Bladder microvascular endothelial cell (primary cell): ENCODE measurements around the gene JOSD1. TPM values are rescaled to one million over a fixed set of nuclear protein-coding genes. Genes with fewer than 3 reads are reported as not detected.

Experiments
- total RNA-seq: library from RNA; depleted of rRNA; stranded (reverse); fragments of >200 nt; gene quantifications from 2 replicates; pipeline ENCODE4 v1.2.3, GENCODE V29; 2014

JOSD1 gene
- total RNA-seq: 57.3 and 73.9 TPM in 2 replicates

DNA sequence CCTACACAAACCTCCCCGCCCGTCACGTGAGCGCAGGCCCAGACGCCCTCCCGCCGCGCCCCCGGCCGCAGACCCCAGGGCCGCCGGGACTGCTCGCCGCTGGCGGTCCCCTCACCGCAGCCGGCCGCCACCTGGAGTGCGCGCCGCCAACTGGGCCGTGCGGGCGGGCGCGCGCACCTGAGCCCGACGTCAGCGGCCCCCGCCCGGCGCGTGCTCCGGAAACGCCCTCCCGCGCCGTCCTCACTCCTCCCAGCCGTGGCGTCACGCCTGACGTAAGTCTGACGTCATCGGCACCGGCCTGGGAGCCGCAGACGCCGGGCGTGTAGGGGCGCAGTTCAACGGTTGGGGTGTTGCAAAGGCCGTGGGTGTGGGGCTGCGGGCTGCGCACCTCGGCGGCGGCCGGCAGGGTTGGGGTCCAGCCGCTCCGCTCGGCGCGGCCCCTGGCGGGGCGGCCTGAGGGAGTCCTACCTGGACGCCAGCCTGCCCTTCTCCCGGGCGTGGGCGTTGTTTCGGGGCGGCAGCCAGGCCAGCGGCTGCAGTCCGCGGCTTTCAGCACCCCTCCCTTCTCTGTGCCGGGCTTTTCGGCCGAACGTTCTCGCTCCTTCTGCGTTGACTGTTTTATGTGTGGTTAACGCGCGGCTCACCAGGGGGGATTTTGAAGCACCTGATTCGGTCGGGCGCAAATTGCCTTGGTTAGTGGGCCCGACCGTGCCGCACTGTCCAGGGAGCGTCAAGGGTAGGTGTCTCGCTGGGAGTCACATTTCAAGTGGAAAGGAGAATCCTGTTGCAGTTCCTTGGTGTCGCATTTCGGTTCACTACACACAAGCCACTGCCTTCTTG, at the start of gene JOSD1:
JOSD1 (minus strand) TSS at position 155 of the 840 bp plus-strand sequence. CDS start 956 bp downstream, outside the sequence.

DNA sequence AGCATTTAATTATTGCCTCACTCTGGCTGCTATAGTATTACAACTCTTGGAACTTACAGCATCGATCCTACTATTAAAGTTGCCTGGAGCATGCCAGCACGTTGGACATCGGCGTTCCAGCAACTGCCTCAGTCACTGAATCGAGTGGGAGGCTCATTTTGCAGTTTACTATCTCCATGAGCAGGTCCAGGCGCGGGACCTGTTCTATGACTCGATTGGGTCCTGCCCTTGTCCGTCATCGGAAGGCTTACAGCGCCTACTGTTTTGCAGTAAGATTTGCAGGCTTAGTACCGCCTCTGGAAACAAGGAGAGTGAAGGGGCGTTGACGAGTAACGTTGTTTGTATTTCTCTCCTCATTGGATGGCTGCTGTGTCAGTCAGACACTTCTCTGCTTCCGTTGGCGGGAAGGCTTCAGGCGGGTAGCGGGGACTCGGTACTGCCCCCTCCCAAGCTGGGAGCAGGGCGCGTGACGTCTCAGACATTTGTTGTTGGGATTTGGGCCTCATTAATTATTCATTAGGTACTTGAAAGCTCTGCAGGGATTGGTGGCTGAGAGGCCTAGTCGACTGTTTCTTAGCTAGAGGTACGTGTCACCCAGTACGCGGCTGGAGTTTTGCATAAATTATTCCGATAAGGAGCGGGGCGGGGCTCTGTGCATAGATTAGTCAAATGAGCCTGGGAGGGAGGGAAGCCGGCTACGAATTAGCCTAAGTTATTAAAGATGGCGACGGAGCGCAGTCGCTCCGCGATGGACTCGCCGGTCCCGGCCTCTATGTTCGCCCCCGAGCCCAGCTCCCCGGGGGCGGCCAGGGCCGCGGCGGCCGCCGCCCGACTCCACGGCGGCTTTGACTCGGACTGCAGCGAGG, 4.7 kb upstream of the JOSD1 start, which contains the start of gene GTPBP1:
GTPBP1 (plus strand) TSS at position 710 of the 866 bp plus-strand sequence; CDS start at position 722, 12 bp downstream.

DNA sequence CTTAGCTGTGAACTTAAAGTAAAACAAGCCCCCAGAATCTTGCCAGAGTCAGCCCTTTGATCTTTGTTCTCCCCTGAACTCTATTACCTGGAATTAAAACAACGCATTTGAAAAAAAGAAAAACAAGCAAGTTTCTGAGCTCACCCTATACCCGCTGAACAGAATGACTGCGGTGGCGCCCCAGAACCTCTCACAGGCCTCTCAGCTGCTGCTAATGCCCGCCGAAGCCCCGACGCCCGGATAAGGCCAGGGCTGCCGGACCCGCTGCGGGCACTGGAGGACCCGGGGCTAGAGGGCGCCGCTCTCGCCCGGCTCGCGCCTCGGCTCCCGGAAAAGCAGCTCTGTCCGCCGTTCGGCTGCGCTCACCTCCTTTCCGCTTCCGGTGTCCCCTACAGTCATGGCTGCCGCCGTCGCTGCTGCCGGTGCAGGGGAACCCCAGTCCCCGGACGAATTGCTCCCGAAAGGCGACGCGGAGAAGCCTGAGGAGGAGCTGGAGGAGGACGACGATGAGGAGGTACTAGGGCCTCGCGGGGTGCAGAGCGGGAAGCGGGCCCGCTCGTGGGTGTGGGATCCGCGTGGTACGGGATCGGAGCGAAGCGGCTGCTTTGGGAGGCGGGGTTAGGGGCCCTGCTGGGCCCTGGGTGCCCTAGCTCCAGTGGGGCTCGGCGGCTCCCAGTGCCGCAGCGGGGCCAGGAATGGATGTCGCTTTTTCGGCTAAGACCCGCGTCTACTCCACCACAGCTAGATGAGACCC, 19.0 kb downstream of the JOSD1 start, which contains the start of gene TOMM22:
TOMM22 (plus strand) TSS at position 376 of the 754 bp plus-strand sequence; CDS start at position 398, 22 bp downstream.

DNA sequence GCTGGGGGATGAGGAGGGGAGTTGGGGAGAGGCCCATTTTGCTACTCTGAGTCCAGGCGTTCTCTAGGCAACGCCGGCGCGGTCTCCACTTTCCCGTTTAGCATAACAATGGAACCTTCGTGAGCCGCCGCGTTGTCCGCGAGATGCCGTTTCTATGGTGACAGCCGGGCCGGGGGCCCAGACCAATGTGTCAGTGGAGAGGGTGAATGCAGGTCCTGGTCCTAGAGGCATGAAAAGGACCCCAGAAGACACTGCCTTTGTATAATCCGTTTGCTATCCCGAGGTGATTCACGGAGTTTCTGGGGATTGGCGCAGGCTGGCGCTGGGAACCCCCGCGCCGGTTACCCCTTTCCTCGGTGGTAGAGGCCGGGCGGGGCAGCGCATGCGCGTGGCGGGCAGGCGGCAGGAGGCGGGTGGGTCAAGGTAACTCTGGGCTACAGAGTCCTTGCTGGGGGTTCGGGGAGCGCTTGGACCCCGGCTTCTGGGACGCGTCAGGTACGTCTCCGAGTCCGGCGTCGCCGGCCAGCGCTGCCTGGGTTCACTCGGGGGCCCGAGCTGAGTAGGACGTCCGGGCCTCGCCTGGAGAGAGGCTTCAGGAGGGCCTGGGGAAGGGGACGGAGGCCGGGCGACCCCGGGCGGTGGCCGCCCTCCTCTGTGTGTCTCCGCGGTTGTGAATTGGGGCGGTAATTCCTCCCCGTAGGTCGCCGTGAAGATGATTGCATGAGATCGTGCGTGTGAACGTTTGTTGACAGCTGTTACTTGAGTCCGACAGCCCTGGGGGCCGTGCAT, 44.3 kb downstream of the JOSD1 start, which contains the start of the genes CBY1 and FAM227A:
CBY1 (plus strand) TSS at position 383 of the 789 bp plus-strand sequence. CDS start 11,417 bp downstream, outside the sequence.
FAM227A (minus strand) TSS at position 137 of the 789 bp plus-strand sequence. CDS start 6,224 bp downstream, outside the sequence.

Other genes with a start within 250 kb of the JOSD1 start
- gene KCNJ4, start 245.7 kb downstream of the JOSD1 start, total RNA-seq: not detected in 2 replicates
- 16.7 and 27.7 TPM in 2 replicates for gene KDELR3, start 232.8 kb downstream of the JOSD1 start, total RNA-seq
- 465 and 497 TPM in 2 replicates for gene DDX17, start 194.6 kb downstream of the JOSD1 start, total RNA-seq
- gene DMC1, start 130.8 kb downstream of the JOSD1 start, total RNA-seq: 0.69 and 1.5 TPM in 2 replicates
- 0.16 and 0.69 TPM in 2 replicates for gene FAM227A, start 44.6 kb downstream of the JOSD1 start, total RNA-seq
- 13.0 and 19.5 TPM in 2 replicates for gene CBY1, start 44.3 kb downstream of the JOSD1 start, total RNA-seq
- gene TOMM22, start 19.0 kb downstream of the JOSD1 start, total RNA-seq: 48.4 and 57.1 TPM in 2 replicates
- gene GTPBP1, start 5.0 kb upstream of the JOSD1 start, total RNA-seq: 16.5 and 63.8 TPM in 2 replicates
- 105 and 173 TPM in 2 replicates for gene SUN2, start 55.1 kb upstream of the JOSD1 start, total RNA-seq
- 11.7 and 15.5 TPM in 2 replicates for gene DNAL4, start 93.2 kb upstream of the JOSD1 start, total RNA-seq
- 0.16 and 0.69 TPM in 2 replicates for gene NPTXR, start 143.1 kb upstream of the JOSD1 start, total RNA-seq
- gene CBX6, start 171.3 kb upstream of the JOSD1 start, total RNA-seq: 15.4 and 17.2 TPM in 2 replicates